AG10803 (cell line): ENCODE results near the gene GVQW3.
"Not testable (repeated sequence)": the region's sequence is repeated elsewhere in the genome, so short reads cannot be mapped to it uniquely, and the experiment has no call there.

ENCODE experiments used
- DNase-seq: peaks from one replicate; pipeline ENCODE4 v3.0.0; 2010; ENCODE audit warnings: low read depth
- H3K4me3 ChIP-seq: 2 replicates; pipeline ENCODE4 v1.5.1; 2011; ENCODE audit warnings: mild to moderate bottlenecking, low read length, control low read depth
- TF ChIP-seq, protein P1 (sequence below): conservative IDR thresholded peaks from 2 replicates; pipeline ENCODE4 v1.5.1; 2011; ENCODE audit warnings: mild to moderate bottlenecking, low read length, control low read depth, inconsistent platforms

GVQW3 gene

DNA sequence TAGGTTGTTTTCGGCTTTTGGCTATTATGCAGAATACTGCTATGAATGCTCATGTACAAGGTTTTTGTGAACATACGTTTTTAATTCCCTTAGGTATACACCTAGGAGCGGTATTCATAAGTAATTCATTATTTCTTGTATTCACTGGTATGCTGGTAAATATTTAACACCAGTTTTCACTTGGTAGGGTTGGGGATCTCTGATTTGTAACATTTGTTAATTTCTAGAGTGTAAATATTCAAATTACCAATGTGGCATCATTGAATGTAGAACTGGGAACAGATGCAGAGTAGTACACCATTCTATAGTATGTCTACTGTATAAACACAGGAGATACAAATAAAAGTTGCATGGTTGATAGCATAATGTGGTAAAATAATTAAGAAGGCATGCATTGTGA, 16.3 kb downstream of the GVQW3 start:
- no peak overlapping the region for H3K4me3 ChIP-seq
- no peak for DNase-seq
- TF ChIP-seq, protein P1, sequence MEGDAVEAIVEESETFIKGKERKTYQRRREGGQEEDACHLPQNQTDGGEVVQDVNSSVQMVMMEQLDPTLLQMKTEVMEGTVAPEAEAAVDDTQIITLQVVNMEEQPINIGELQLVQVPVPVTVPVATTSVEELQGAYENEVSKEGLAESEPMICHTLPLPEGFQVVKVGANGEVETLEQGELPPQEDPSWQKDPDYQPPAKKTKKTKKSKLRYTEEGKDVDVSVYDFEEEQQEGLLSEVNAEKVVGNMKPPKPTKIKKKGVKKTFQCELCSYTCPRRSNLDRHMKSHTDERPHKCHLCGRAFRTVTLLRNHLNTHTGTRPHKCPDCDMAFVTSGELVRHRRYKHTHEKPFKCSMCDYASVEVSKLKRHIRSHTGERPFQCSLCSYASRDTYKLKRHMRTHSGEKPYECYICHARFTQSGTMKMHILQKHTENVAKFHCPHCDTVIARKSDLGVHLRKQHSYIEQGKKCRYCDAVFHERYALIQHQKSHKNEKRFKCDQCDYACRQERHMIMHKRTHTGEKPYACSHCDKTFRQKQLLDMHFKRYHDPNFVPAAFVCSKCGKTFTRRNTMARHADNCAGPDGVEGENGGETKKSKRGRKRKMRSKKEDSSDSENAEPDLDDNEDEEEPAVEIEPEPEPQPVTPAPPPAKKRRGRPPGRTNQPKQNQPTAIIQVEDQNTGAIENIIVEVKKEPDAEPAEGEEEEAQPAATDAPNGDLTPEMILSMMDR: no peak

- no peak overlapping the region for H3K4me3 ChIP-seq
- TF ChIP-seq, protein P1: no peak
- no peak for DNase-seq
Observed at GRCh38 chr11:76400967-76401366, 19.8 kb downstream of the GVQW3 start.

DNA sequence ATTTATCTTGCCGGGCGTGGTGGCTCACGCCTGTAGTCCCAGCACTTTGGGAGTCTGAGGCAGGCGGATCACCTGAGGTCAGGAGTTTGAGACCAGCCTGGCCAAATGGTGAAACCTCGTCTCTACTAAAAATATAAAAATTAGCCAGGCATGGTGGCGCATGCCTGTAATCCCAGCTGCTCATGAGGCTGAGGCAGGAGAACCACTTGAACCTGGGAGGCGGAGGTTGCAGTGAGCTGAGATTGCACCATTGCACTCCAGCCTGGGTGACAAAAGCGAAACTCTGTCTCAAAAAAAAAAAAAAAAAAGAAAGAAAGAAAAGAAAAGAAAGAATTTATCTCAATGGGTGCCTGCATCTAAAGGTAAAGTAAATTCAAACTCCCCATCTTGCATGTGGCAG, 20.4 kb downstream of the GVQW3 start:
- H3K4me3 ChIP-seq: not testable (repeated sequence)

DNA sequence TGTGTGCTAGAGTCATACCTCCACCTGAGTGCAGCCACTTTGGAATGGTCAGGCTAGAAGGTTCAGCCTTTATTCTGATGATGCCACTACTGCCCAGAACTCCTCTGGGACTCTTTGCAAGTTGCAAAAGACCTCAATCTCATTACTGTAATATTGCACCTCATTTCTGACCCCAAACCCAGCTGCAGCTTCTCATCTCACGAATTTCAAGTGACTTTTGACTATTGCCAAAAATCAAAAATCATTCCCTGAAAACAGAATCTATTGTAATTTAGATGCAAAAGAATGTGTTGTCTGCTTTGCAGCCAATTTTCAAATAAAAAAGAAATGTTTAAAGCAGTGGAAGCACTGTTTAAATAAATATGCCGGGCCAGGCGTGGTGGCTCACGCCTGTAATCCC, 25.2 kb downstream of the GVQW3 start:
- no peak for DNase-seq
- no peak overlapping the region for H3K4me3 ChIP-seq
- TF ChIP-seq, protein P1: no peak

More for the DNA sequence above, 20.4 kb downstream of the GVQW3 start:
- not testable (repeated sequence) for DNase-seq

- TF ChIP-seq, protein P1: no peak
Observed at GRCh38 chr11:76408171-76408965, 27.2 kb downstream of the GVQW3 start.

DNA sequence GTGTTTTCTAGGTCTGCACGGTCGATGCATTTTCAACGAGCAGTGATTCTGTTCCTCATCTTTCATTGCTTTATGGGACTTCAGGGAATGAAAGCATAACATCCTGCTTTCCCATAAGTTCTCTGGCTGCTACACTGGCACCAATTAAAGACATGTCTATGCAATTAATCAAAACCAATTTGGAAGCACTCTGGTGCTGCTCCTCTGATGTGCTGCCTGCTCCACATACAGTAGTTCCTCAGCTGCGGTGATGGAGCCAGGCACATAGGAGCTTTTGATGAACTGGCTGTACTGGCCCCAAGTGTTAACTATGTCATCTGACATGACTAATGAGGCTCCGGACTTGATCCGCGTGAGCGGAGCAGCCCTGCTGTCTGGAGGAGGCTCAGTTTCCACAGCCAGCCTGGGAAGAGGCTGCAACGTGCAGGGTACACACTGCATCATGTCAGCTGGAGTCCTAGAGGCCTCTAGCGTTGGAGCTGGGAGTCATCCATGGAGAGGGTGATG, 29.8 kb downstream of the GVQW3 start:
- TF ChIP-seq, protein P1: no peak
- H3K4me3 ChIP-seq: no peak overlapping the region
- no peak for DNase-seq

More at GRCh38 chr11:76408171-76408965, 27.2 kb downstream of the GVQW3 start:
- no peak for DNase-seq
- H3K4me3 ChIP-seq: no peak overlapping the region

DNA sequence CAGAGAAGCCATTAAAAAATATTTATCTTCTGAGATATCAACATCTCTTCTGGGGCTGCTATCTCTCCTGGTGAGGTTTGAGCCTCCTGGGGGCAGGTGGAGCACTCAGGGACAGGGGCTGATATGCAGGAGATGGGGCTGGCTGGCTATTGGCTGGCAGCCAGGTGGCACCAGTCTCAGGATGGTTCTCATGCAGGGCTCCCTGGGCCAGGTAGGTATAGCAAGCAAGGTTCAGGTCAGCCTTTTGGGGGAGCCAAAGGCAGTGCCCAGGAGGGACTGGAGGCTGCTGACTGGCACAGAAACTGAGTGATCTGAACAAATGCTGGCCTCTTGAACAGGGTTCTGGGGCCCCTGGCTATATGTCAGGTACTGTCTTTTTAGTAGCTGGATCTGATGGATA, 34.0 kb downstream of the GVQW3 start:
- no peak for DNase-seq
- TF ChIP-seq, protein P1: no peak
- H3K4me3 ChIP-seq: no peak overlapping the region
